A549 (cell line): ENCODE measurements around the gene DPYSL4. TPM values are rescaled to one million over a fixed set of nuclear protein-coding genes. Genes with fewer than 3 reads are reported as not detected.

Experiments used
- ATAC-seq, 2 experiments: fragments of 200-7000 bp in 1 of 2; fragments of >200 bp in 1 of 2; cut with Nextera tagmentation in 1 of 2; cut with Tn5 transposase in 1 of 2; 3 replicates each; pipeline versions ENCODE4 v1.8.0 to v1.9.1; 2018 to 2020; ENCODE audit warnings: mild to moderate bottlenecking in 1 of 2, moderate library complexity in 1 of 2
- CTCF ChIA-PET: fragments of 300-600 bp; sonication (Branson Sonifier 250); formaldehyde crosslinking; extraction: SDS; loops from one replicate; lab custom pipeline; 2021; ENCODE audit warnings: antibody characterized with exemption, inconsistent platforms; lab: Yijun Ruan, JAX
- POLR2A ChIA-PET: fragments of 350-600 bp; formaldehyde crosslinking; extraction: SDS; loops from one replicate; lab custom pipeline; 2021; ENCODE audit warnings: antibody characterized with exemption, inconsistent platforms; lab: Yijun Ruan, JAX
- DNase-seq, 2 experiments: peaks; one replicate each; pipeline versions ENCODE4 v3.0.0 to v3.0.0-alpha.2; 2011 to 2016; ENCODE audit warnings: low read depth in 1 of 2, low spot score in 1 of 2
- FAIRE-seq: peaks from 2 replicates; lab custom pipeline; 2011; peaks lifted over from hg19 to GRCh38; lab: Jason Lieb, UNC
- H3K27ac ChIP-seq, 2 experiments: fragments of >200 bp; sonication (Bioruptor Twin); formaldehyde crosslinking; 3 replicates each; pipeline ENCODE4 v1.5.1; 2016 to 2017
- H3K4me1 ChIP-seq: fragments of >200 bp; sonication (Bioruptor Twin); formaldehyde crosslinking; 3 replicates; pipeline ENCODE4 v1.6.1; 2016
- H3K4me2 ChIP-seq: fragments of >200 bp; sonication (Bioruptor Twin); formaldehyde crosslinking; 3 replicates; pipeline ENCODE4 v1.6.1; 2016
- H3K4me3 ChIP-seq: fragments of >200 bp; sonication (Bioruptor Twin); formaldehyde crosslinking; 3 replicates; pipeline ENCODE4 v1.5.1; 2016
- H3K9me3 ChIP-seq: fragments of >200 bp; sonication (Bioruptor Twin); formaldehyde crosslinking; 3 replicates; pipeline ENCODE4 v1.6.1; 2016
- BCL3 ChIP-seq: fragments of >200 bp; sonication (Bioruptor Twin); formaldehyde crosslinking; IDR thresholded peaks from 3 replicates; pipeline ENCODE4 v1.6.1; 2016
- CHD2 ChIP-seq: fragments of 150-350 bp; IDR thresholded peaks from 2 replicates; pipeline ENCODE4 v1.6.1; 2014; ENCODE audit warnings: low read length; ENCODE audit not compliant: partially characterized antibody
- FOSB ChIP-seq: fragments of 250-450 bp; sonication (Bioruptor Pico); IDR thresholded peaks from 2 replicates; pipeline ENCODE4 v1.5.0; 2020; ENCODE audit warnings: mild to moderate bottlenecking, moderate library complexity
- FOSL2 ChIP-seq, 2 experiments: fragments of 450-650 bp in 1 of 2; fragments of >200 bp in 1 of 2; sonication (Bioruptor Twin) in 1 of 2; formaldehyde crosslinking; IDR thresholded peaks; 2 replicates each; pipeline versions ENCODE4 v1.5.0 to v1.6.1; 2016 to 2020; ENCODE audit warnings: mild to moderate bottlenecking in 1 of 2, moderate library complexity in 1 of 2
- GATA3 ChIP-seq: IDR thresholded peaks from 2 replicates; pipeline ENCODE4 v1.6.1; 2012; ENCODE audit warnings: borderline replicate concordance
- HMGXB4 ChIP-seq: fragments of 250-450 bp; sonication (Bioruptor Pico); IDR thresholded peaks from 2 replicates; pipeline ENCODE4 v1.5.0; 2021; ENCODE audit warnings: mild to moderate bottlenecking, moderate library complexity, borderline replicate concordance
- KDM1A ChIP-seq: fragments of 200-600 bp; sonication (generic); IDR thresholded peaks from 2 replicates; pipeline ENCODE4 v1.6.1; 2016; ENCODE audit warnings: low read depth, mild to moderate bottlenecking
- MYC ChIP-seq: IDR thresholded peaks from 2 replicates; pipeline ENCODE4 v1.6.1; 2012; ENCODE audit warnings: mild to moderate bottlenecking, inconsistent platforms, low read length, improper control_type of control experiment, borderline replicate concordance
- NPAS2 ChIP-seq: fragments of 250-450 bp; sonication (Bioruptor Pico); IDR thresholded peaks from 2 replicates; pipeline ENCODE4 v1.8.0; 2022; ENCODE audit warnings: mild to moderate bottlenecking, moderate library complexity, borderline replicate concordance
- POLR2A ChIP-seq: IDR thresholded peaks from 2 replicates; pipeline ENCODE4 v1.6.1; 2012; ENCODE audit warnings: mild to moderate bottlenecking, low read length
- POLR2AphosphoS2 ChIP-seq: conservative IDR thresholded peaks from 2 replicates; pipeline ENCODE4 v1.6.1; 2012; ENCODE audit warnings: low read length, improper control_type of control experiment, inconsistent platforms
- RAD21 ChIP-seq, 2 experiments: fragments of >200 bp in 1 of 2; sonication (Bioruptor Twin) in 1 of 2; formaldehyde crosslinking in 1 of 2; IDR thresholded peaks in 1 of 2; conservative IDR thresholded peaks in 1 of 2; 2 replicates in 1 of 2; 3 replicates in 1 of 2; pipeline ENCODE4 v1.6.1; 2012 to 2018; ENCODE audit warnings: inconsistent platforms in 1 of 2
- ZFP36 ChIP-seq: fragments of 450-650 bp; IDR thresholded peaks from 2 replicates; pipeline ENCODE4 v1.6.1; 2014; ENCODE audit warnings: borderline replicate concordance; ENCODE audit not compliant: partially characterized antibody
- WGBS: methylation state at CpG from one replicate; pipeline ENCODE4 v1.1.6; 2017; ENCODE audit errors: missing lambda C conversion rate; 5-methylcytosine and 5-hydroxymethylcytosine counted together
- polyA plus RNA-seq, 4 experiments: library from polyadenylated mRNA; depleted of rRNA in 3 of 4; stranded (reverse); fragments of >200 nt; fragmentation: RNase III in 1 of 4; extraction: RNeasy Plus Mini Kit Qiagen cat#74134 plus additional on column Dnase treatment in 1 of 4; gene quantifications; 2 replicates in 3 of 4; 3 replicates in 1 of 4; pipeline ENCODE4 v1.2.3, GENCODE V29; 2011 to 2017
- TF ChIP-seq, protein P1 (sequence below): fragments of 450-650 bp; IDR thresholded peaks from 2 replicates; pipeline ENCODE4 v1.6.1; 2014; ENCODE audit warnings: antibody characterized with exemption
- TF ChIP-seq, protein P2 (sequence below): IDR thresholded peaks from 2 replicates; pipeline ENCODE4 v1.6.1; 2012; ENCODE audit warnings: low read depth, borderline replicate concordance
- TF ChIP-seq, protein P3 (sequence below): IDR thresholded peaks from 2 replicates; pipeline ENCODE4 v1.6.1; 2012

The DPYSL4 gene
- polyA plus RNA-seq, 2 of the 4 experiments (the other 2 are of a cell fraction): 2.9 to 14.1 TPM

- H3K4me3 ChIP-seq: no peak overlapping the region
- H3K9me3 ChIP-seq: no peaks in the 10 kb centered on the region
- WGBS: 84% methylated on average over 22 of the region's 23 CpGs
- ChIA-PET CTCF (interaction anchor here (0.8 to 2.0 kb wide), 4 partner anchors 12 to 156 kb away, joined by 3 to 5 read pairs (median 4); no protein-coding TSS in a partner anchor), POLR2A (interaction anchor here (0.7 kb wide), 1 partner anchor 177 kb away, joined by 3 read pairs; no protein-coding TSS in a partner anchor)
- no peak for TF ChIP-seq MYC
- no peak for TF ChIP-seq ZFP36
- TF ChIP-seq KDM1A: no peak
- TF ChIP-seq HMGXB4: no peak
- TF ChIP-seq BCL3: no peak
- TF ChIP-seq, protein P1, sequence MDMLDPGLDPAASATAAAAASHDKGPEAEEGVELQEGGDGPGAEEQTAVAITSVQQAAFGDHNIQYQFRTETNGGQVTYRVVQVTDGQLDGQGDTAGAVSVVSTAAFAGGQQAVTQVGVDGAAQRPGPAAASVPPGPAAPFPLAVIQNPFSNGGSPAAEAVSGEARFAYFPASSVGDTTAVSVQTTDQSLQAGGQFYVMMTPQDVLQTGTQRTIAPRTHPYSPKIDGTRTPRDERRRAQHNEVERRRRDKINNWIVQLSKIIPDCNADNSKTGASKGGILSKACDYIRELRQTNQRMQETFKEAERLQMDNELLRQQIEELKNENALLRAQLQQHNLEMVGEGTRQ: no peak
- TF ChIP-seq NPAS2 (CRISPR knock-in tag): no peak
- TF ChIP-seq FOSB (CRISPR knock-in tag): no peak
- no peak for TF ChIP-seq POLR2AphosphoS2
- peaks cover 44% of the 10 kb centered on the region for H3K4me1 ChIP-seq
- FAIRE-seq (no peak), ATAC-seq (no peak), DNase-seq (no peak)
- peak overlapping the region; percentile 34 to 76; a peak in 5 of 6 replicates for H3K27ac ChIP-seq
- peak overlapping the region; percentile 38; the same call in 2 of the 3 replicates for H3K4me2 ChIP-seq
Observed at GRCh38 chr10:132178672-132179545, 7.8 kb upstream of the DPYSL4 start.

DNA sequence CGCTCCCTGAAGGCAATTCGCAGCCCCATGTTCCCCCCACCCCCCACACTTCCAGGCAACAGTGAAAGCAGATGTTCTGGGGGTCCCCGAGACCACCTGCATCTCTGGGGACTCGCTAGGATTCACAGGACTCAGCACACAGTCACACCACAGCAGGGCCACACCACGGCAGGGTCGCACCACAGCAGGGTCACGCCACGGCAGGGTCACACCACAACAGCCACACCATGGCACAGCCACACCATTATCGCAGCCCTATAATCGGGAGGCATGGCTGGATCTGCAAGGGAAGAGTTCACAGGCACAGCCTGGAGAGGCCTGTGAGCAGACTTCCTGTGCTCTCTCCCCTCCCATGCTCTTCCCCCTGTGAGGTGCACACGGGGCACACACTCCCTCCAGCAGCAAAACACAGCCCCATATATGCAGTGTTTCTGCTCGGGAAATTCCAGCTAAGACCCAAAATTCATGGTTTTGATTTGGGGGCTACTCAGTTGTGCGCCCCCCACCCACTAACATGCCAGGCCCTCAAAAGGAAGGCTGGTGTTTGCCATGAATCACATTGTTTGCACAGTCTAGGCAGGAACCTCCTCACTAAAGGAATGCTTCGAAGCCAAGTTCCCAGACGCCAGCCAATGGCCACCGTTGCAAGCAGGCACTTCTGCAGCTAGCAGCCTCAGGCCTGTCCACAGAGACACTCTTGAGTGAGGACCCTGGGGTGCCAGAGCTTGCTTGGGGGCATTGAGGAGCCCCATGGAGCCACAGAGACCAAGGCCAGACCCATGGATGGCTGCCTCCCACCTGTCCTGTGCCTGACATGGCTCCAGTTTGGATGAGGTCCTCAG lies 7.0 kb upstream of the DPYSL4 start:
- peaks cover 44% of the 10 kb centered on the region for H3K4me1 ChIP-seq
- no peaks in the 10 kb centered on the region for H3K9me3 ChIP-seq
- H3K4me3 ChIP-seq: no peak overlapping the region
- peak overlapping the region; percentile 38 for H3K4me2 ChIP-seq
- DNase-seq: peak in 1 of 2 experiments; percentile 65
- 63% methylated on average over 13 of the region's 16 CpGs for WGBS
- ChIA-PET POLR2A (interaction anchor here (0.7 kb wide), 1 partner anchor 178 kb away, joined by 3 read pairs; no protein-coding TSS in a partner anchor), CTCF (interaction anchor here (0.8 to 2.0 kb wide), 2 partner anchors 28 to 157 kb away, joined by 3 to 5 read pairs; no protein-coding TSS in a partner anchor)
- ATAC-seq: peak; percentile 72 to 83
- no peak for TF ChIP-seq GATA3
- TF ChIP-seq KDM1A: no peak
- TF ChIP-seq POLR2A: no peak
- TF ChIP-seq HMGXB4: no peak
- TF ChIP-seq, protein P2, sequence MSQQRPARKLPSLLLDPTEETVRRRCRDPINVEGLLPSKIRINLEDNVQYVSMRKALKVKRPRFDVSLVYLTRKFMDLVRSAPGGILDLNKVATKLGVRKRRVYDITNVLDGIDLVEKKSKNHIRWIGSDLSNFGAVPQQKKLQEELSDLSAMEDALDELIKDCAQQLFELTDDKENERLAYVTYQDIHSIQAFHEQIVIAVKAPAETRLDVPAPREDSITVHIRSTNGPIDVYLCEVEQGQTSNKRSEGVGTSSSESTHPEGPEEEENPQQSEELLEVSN: peak; percentile 66
- TF ChIP-seq FOSL2 (IDR thresholded peaks at IDR 0.05): no peak
- peak; percentile 45; the same call in 1 of the 2 replicates for TF ChIP-seq FOSL2 (CRISPR knock-in tag; IDR thresholded peaks at IDR 0.05)
- no peak for TF ChIP-seq CHD2
- TF ChIP-seq, protein P3, sequence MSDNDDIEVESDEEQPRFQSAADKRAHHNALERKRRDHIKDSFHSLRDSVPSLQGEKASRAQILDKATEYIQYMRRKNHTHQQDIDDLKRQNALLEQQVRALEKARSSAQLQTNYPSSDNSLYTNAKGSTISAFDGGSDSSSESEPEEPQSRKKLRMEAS: peak; percentile 76
- TF ChIP-seq RAD21 (conservative IDR thresholded peaks at IDR 0.05 in 1 of 2, IDR thresholded peaks at IDR 0.05 in 1 of 2): no peak
- no peak for FAIRE-seq
- H3K27ac ChIP-seq: peak overlapping the region; percentile 34 to 76; a peak in 5 of 6 replicates
